ENCODE results near the gene CDH23.

The CDH23 gene

GRCh38 chr10:71522442-71523144 is 125.9 kb downstream of the CDH23 start:
- DNase-seq = no peak

DNA sequence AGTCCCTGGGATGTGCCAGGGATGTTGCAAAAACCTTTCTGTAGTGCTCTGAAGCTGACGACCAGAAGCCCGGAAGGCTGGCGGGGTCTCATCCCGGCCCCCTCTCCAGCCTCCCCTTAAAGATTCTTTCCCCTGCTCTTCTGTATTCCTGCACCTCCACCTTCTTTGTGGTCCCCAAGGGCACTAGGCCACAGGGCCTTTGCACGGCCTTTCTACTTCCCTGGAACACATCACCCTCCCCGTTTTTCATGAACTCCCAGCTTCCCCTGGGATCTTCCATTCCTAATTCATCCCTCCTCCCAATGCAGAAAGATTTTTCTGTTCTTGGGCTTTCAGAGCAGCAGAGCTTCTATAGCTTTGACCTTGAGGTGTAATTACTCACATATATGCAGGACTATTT is 127.0 kb downstream of the CDH23 start:
- no peak for DNase-seq

- no peak for DNase-seq
Measured at GRCh38 chr10:71525092-71525491, 128.4 kb downstream of the CDH23 start.

DNA sequence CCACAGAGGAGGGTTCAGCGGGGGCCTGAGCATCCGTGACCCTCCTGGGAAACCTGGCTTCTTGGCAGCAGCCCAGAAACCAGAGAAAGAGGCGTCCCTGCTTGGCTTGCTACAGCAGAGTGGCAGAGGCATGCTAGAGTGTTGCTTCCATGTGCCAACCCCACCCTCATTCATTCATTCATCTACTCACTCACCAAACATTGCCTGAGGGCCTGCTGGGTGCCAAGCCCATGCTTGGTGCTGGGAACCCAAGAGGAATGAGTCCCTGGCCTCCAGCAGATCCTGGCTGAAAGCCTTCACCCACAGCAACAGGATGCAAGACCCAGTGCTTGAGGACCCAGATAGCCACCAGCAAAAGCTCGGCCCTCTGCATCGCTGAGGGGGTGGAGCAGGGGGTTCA is 129.0 kb downstream of the CDH23 start:
- DNase-seq = no peak

- DNase-seq = no peak
Measured at GRCh38 chr10:71526653-71527052, 129.9 kb downstream of the CDH23 start.

DNA sequence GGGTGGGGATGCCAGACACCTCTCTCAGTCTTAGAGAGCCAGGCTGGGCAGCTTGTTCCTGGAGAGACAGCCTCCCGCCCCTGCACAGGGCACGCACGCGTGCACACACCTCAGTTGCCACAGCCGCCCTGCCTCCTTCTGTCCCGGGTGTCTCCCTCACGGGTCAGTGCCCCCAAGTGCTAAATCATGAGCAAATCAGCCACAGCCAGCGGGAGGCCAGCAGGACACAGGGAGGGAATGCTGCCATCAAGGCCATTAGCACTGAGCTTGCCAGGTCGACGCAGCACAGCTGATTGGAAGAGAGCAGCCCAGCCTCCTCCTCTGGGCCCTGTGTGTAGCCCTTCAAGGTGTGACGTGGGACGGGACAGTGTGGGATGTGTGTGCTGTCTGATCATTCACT is 130.4 kb downstream of the CDH23 start:
- DNase-seq = no peak

- no peak for DNase-seq
Measured at GRCh38 chr10:71528371-71529206, 131.9 kb downstream of the CDH23 start.

- no peak for DNase-seq
Measured at GRCh38 chr10:71529207-71529827, 132.6 kb downstream of the CDH23 start.

DNA sequence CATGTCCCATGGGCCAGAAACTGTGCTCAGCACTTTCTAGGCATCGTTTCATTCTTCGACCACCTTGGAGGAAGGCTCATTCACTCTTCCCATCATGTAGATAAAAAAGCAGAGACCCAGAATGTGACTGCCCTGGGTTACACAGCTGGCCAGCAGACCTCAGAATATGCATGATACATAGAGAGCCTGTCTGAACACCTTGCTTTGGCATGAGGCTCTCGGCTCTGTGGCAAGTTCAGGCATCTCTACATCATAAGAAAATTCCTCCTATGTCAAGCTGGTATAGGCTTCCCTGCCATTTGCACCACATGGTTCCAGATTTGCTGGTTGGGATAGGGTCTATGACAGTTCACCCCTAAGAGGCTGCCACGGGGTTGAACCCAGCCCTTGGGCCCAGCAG is 134.1 kb downstream of the CDH23 start:
- DNase-seq = no peak

GRCh38 chr10:71531485-71532446 is 135.0 kb downstream of the CDH23 start:
- DNase-seq = no peak

GRCh38 chr10:71532878-71533277 is 136.2 kb downstream of the CDH23 start:
- no peak for DNase-seq

DNA sequence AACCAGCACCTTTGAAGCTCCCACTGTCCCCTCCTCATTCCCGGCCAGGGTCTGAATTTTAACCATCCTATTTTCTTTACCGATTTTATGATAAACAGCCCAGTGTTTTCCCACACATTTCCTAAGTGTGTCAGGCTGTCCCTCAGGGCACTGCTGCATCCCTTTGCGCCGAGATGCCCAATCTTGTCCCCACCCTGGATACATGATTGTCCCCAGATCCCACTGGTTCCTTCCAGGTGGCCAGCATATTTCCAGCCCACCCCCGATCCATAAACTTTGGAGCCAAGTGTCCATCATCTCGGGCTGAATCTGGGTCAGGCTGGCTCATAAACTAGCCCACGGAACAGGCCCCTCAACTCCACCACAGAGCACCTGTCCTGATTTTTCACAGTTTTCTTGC is 137.2 kb downstream of the CDH23 start:
- no peak for DNase-seq

DNA sequence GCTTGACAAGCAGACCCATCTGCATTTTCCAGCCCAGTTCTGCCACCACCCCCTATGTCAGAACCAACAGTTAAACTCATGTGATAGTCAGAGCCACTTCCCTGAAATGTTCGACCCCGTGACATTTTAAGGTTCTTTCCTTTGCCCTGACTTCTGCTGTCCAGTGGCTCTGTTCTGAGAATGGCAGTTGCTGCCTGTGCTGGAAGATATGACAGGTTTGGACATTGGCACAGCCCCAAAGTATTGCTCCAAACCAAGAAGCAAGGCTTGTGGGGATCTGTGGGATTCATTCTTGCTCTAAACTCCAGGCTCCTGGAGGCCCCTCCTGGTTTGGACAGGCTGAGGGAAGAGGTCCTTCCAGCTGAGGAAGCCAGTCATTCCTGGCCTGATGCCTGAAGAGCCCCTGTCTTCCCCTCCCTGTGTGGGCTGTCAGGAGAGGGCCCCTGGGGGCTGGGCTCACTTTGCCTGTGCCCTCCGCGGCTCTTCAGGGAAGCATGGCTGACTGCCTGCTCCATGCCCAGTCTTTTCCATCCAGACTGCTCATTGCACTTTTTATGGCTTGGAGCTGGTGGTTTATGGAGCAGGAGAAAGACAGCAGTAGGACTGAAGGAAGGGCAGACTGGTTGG is 138.0 kb downstream of the CDH23 start:
- DNase-seq = no peak

DNA sequence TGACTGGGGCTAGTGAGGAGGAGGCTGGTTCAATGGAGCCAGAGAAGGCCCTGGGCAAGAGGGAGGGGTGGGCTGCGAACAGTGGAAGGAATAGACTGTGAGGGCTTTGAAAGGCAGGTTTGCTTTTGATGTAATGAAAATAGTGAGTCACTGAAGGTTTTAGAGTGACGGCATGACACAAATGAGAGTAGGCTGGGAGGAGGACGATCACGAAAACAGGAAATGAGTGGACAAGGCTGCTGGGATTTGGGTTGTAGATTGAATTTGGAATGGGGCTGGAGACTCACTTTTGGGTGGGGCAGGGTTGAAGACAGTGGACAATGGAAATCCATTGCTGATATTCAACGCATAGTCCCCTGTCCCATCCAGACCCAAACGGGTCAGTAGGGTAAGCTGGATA is 139.6 kb downstream of the CDH23 start:
- no peak for DNase-seq

- DNase-seq = no peak
Measured at GRCh38 chr10:71537125-71537524, 140.4 kb downstream of the CDH23 start.

GRCh38 chr10:71537681-71538080 is 141.0 kb downstream of the CDH23 start:
- DNase-seq = no peak

DNA sequence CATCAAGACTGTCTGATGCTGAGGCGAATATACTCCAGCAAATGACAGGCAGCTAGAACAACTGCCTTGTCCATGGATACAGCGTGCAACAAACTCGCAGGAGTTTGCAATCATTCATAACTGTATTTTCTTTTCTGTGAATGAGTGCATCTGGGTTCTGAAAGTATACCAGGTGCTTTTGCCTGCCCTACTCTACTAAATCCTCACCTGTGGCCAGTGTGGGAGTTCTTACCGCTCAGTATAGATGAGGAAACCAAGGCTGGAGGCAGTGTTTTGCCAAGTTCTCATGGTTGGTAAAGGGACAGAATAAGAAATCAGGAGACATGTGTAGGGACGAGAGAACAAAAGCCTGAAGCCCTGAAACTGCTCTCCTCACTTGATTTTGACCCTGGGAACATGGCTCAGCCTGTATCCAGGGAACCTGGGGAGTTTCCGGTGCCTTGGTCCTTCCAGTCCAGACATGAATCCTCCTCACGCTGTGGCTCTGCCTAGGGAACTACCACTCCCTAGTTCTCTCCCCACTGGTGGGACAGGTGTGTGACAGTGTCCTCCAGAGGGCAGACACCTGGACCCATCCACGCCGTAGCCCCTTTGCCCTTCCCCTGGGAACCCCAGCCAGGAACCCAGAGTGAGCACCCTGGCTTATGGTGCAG is 142.0 kb downstream of the CDH23 start:
- DNase-seq = no peak

GRCh38 chr10:71539442-71540118 is 142.9 kb downstream of the CDH23 start:
- no peak for DNase-seq

DNA sequence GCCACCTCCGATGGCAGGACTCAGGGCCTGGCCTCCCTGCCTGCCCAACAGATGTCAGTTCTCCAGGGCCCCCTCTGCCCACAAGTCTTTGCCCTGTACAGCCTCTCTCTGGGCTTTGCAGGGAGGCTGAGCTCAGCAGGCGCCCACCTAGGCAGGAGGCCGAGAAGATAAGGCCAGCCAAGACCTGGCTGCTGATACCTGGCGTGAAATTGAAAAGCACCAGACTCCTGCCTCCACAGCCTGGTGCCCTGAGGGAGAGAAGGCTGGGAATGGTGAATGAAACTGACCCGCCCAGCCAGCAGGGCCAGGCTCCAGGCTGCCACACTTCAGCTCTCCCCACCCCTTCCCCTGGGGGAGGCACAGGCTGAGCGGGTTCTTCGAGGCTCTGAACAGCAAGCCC is 145.8 kb downstream of the CDH23 start:
- DNase-seq = no peak

DNA sequence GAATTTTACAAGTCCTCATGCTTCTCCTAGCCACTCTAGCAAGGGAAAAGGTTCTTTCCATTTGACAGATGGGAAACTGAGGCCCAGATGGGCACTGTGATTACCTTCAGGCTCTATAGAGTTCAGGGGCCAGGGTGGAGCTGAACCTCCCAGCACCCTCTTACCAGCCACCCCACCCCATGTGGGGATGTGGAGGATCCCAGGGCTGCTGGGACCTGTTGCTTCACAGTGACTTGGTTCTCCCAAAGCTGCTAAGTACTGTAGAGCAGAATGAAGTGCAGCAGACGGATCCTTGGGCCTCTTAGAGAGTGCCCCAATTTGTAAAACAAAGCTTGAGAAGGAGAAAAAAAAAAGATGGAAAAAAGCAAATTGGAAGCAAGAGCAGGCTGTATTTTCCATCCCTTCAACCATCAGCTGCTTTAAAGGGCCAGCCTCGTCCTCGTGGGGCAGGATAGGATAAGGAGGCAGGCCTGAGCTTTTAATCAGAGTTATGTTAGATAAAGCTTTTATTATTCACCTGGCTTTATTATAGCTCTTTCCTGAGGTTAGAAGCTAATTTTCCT is 147.0 kb downstream of the CDH23 start:
- DNase-seq = no peak

GRCh38 chr10:71545001-71545400 is 148.3 kb downstream of the CDH23 start:
- no peak for DNase-seq

Data from CD4-positive, alpha-beta T cell treated with Interleukin-1 beta for 1 hour (primary cell).